ENCODE measurements around the gene TAF15. TPM values are rescaled to one million over a fixed set of nuclear protein-coding genes. Genes with fewer than 3 reads are reported as not detected.
A peak's percentile ranks its signal among the peaks of the same experiment; 100 is the strongest.

Gene TAF15
- total and polyA plus RNA-seq, 2 of the 4 experiments (the other 2 are of a cell fraction) = 46.8 to 98.0 TPM

DNA sequence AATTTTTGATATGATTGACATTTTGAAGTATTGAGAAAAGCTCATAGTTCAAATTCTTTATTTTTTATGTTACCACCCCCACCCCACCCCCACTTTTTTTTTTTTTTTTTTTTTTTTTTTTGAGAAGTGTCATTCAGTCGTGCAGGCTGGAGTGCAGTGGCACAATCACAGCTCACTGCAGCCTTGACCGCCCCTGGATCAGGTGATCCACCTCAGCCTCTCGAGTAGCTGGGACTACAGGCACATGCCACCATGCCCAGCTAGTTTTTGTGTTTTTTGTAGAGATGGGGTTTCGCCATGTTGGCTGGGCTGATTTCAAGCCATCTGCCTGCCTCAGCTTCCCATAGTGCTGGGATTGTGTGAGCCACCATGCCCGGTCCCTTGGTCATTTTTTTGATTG lies 7.4 kb downstream of the TAF15 start:
- 0 out of 2 replicates have a peak overlapping the region, but pooled peaks have one; percentile 39 for H3K14ac ChIP-seq (replicated peaks; ENCODE audit: low read depth, low read length)
- TF ChIP-seq BHLHE40 (IDR thresholded peaks at IDR 0.05; ENCODE audit: low read depth, low read length) = no peak
- no peak for TF ChIP-seq MAFK (IDR thresholded peaks at IDR 0.05; ENCODE audit: low read depth, low read length)
- no peak for TF ChIP-seq POLR2A (IDR thresholded peaks at IDR 0.05; ENCODE audit: low read depth, low read length)
- no peak for TF ChIP-seq CHD1 (IDR thresholded peaks at IDR 0.05; ENCODE audit: low read depth, low read length)
- no peak for TF ChIP-seq FOS (IDR thresholded peaks at IDR 0.05; ENCODE audit: low read depth, low read length)
- TF ChIP-seq NFE2L2 (IDR thresholded peaks at IDR 0.05; ENCODE audit: low read depth, low read length) = no peak
- TF ChIP-seq CEBPB (IDR thresholded peaks at IDR 0.05; ENCODE audit: low read depth, low read length) = no peak
- H3K18ac ChIP-seq (ENCODE audit: low read depth, low read length) = no peak overlapping the region
- H3K27me3 ChIP-seq (ENCODE audit: control insufficient read depth, insufficient read depth, low read length) = no peaks in the 10 kb centered on the region
- H2AK9ac ChIP-seq (replicated peaks; ENCODE audit: low read depth, low read length, poor library complexity) = no peak overlapping the region
- H2BK20ac ChIP-seq (ENCODE audit: low read depth, low read length) = no peak overlapping the region
- no peak overlapping the region for H2AFZ ChIP-seq (replicated peaks; ENCODE audit: low read length, poor library complexity)
- no peak overlapping the region for H3K4ac ChIP-seq (ENCODE audit: low read depth, low read length)
- 100% methylated on average over 1 of the region's 5 CpGs; no CpG with 5 or more reads in 1 of the 2 experiments for WGBS, 2 experiments (ENCODE audit: extremely low coverage in 2 of 2, insufficient read length in 1 of 2)
- no peak overlapping the region for H4K91ac ChIP-seq (ENCODE audit: insufficient read depth, low read depth, low read length)
- no peak; the same call in 1 of the 2 replicates for ATAC-seq (ENCODE audit: low read depth)
- POLR2A ChIA-PET (ENCODE audit: unreplicated experiment) = no interaction called here
- H3K4me3 ChIP-seq (ENCODE audit: insufficient read depth, low read depth, low read length) = no peak overlapping the region
- no peak overlapping the region for H2AK5ac ChIP-seq (ENCODE audit: low read depth, low read length)
- no peak overlapping the region for H2BK15ac ChIP-seq (ENCODE audit: low read depth, low read length)
- no TSS peak for BruUV-seq (replicated peaks)
- peaks cover 18% of the 10 kb centered on the region for H3K36me3 ChIP-seq (ENCODE audit: control insufficient read depth, insufficient read depth, low read length)
- no peaks in the 10 kb centered on the region for H3K9me3 ChIP-seq (ENCODE audit: control insufficient read depth, insufficient read depth, low read length)
- in situ Hi-C loops (cut with MboI; ENCODE audit: low sequenced_read_pairs) (no loop called here), intact Hi-C loops (cut with micrococcal nuclease) (no loop called here), dilution Hi-C loops (cut with HindIII; ENCODE audit: low sequenced_read_pairs, unreplicated experiment) (no loop called here)
- peak overlapping the region; percentile 21; the same call in 1 of the 2 replicates for H3K4me2 ChIP-seq (ENCODE audit: low read depth, low read length)
- H3K9me1 ChIP-seq (ENCODE audit: insufficient read depth, low read length) = peaks cover 9% of the 10 kb centered on the region
- H3K4me1 ChIP-seq (ENCODE audit: control insufficient read depth, insufficient read depth, low read length) = peaks cover 4% of the 10 kb centered on the region; the same call in 1 of the 2 replicates
- H2BK5ac ChIP-seq (ENCODE audit: low read depth, low read length, poor library complexity, severe bottlenecking) = no peak overlapping the region
- no peak for DNase-seq
- H3K56ac ChIP-seq (ENCODE audit: extremely low read depth, insufficient read depth, low read length) = no peak overlapping the region
- peak overlapping the region; percentile 11; the same call in 1 of the 2 replicates for H3K27ac ChIP-seq (ENCODE audit: insufficient read depth, low read length)
- H4K5ac ChIP-seq (ENCODE audit: low read depth, low read length) = no peak overlapping the region
- peaks cover 78% of the 10 kb centered on the region for H4K20me1 ChIP-seq (ENCODE audit: insufficient read depth, low read length)
- H3K23ac ChIP-seq (ENCODE audit: low read depth, low read length) = no peak overlapping the region
- peaks cover 4 to 50% of the 10 kb centered on the region in 2 experiments for H3K79me1 ChIP-seq (ENCODE audit: low read depth in 1 of 2, low read length in 2 of 2)
- CTCF ChIA-PET = interaction anchor here (0.5 to 1.2 kb wide), 8 partner anchors 11 to 1274 kb away, joined by 3 to 8 read pairs (median 4); no protein-coding TSS in a partner anchor
- H3K9ac ChIP-seq (ENCODE audit: low read depth, low read length) = no peak overlapping the region
- no peak overlapping the region for H2BK120ac ChIP-seq (ENCODE audit: low read depth, low read length)
- H4K8ac ChIP-seq (ENCODE audit: low read depth in 2 of 2, low read length in 2 of 2) = no peak overlapping the region

All from IMR-90 (cell line).